ENCODE results near the gene PDE6B.

- TF ChIP-seq POLR2A (IDR thresholded peaks at IDR 0.05; ENCODE audit: low read length) (no peak), GATA1 (IDR thresholded peaks at IDR 0.05; ENCODE audit: low read depth, low read length) (no peak)
These were observed 11.3 kb downstream of the PDE6B start for GRCh38 chr4:636628-637159.

All from erythroblast (primary cell).